ENCODE data around the gene KRTAP3-2.

The KRTAP3-2 gene

GRCh38 chr17:41010441-41010840 is 10.7 kb upstream of the KRTAP3-2 start:
- DNase-seq (ENCODE audit: low read depth, low spot score): no peak

GRCh38 chr17:41009936-41010335 is 10.2 kb upstream of the KRTAP3-2 start:
- DNase-seq (ENCODE audit: low read depth, low spot score): no peak

GRCh38 chr17:41009301-41009760 is 9.6 kb upstream of the KRTAP3-2 start:
- no peak for DNase-seq (ENCODE audit: low read depth, low spot score)

GRCh38 chr17:41008811-41009210 is 9.1 kb upstream of the KRTAP3-2 start, which contains the start of gene KRTAP3-1:
KRTAP3-1 (minus strand) TSS chr17:41009128; CDS start chr17:41009074, 54 bp downstream.
- no peak for DNase-seq (ENCODE audit: low read depth, low spot score)

GRCh38 chr17:41004397-41004796 is 4.7 kb upstream of the KRTAP3-2 start:
- DNase-seq (ENCODE audit: low read depth, low spot score): no peak

GRCh38 chr17:41003926-41004325 is 4.2 kb upstream of the KRTAP3-2 start:
- DNase-seq (ENCODE audit: low read depth, low spot score): no peak

- DNase-seq (ENCODE audit: low read depth, low spot score): no peak
Measured at GRCh38 chr17:41002814-41003213, 3.1 kb upstream of the KRTAP3-2 start.

GRCh38 chr17:41001795-41002194 is 2.1 kb upstream of the KRTAP3-2 start:
- DNase-seq (ENCODE audit: low read depth, low spot score): no peak

GRCh38 chr17:40997361-40997760 is 2.3 kb downstream of the KRTAP3-2 start:
- DNase-seq (ENCODE audit: low read depth, low spot score): no peak

GRCh38 chr17:40996829-40997228 is 2.9 kb downstream of the KRTAP3-2 start:
- DNase-seq (ENCODE audit: low read depth, low spot score): no peak

GRCh38 chr17:40995116-40995515 is 4.6 kb downstream of the KRTAP3-2 start:
- DNase-seq (ENCODE audit: low read depth, low spot score): no peak

GRCh38 chr17:40993839-40994238 is 5.9 kb downstream of the KRTAP3-2 start, which contains the start of gene KRTAP3-3:
KRTAP3-3 (minus strand) TSS chr17:40994164; CDS start chr17:40994097, 67 bp downstream.
- no peak for DNase-seq (ENCODE audit: low read depth, low spot score)

GRCh38 chr17:40993084-40993483 is 6.6 kb downstream of the KRTAP3-2 start:
- no peak for DNase-seq (ENCODE audit: low read depth, low spot score)

GRCh38 chr17:40992666-40993065 is 7.0 kb downstream of the KRTAP3-2 start:
- no peak for DNase-seq (ENCODE audit: low read depth, low spot score)

- no peak for DNase-seq (ENCODE audit: low read depth, low spot score)
Measured at GRCh38 chr17:40986920-40987319, 12.8 kb downstream of the KRTAP3-2 start.

GRCh38 chr17:40984226-40984625 is 15.5 kb downstream of the KRTAP3-2 start, which contains the start of gene KRT40:
KRT40 (minus strand) TSS chr17:40984326; CDS start chr17:40984273, 53 bp downstream.
- no peak for DNase-seq (ENCODE audit: low read depth, low spot score)

GRCh38 chr17:40981115-40981514 is 18.6 kb downstream of the KRTAP3-2 start:
- DNase-seq (ENCODE audit: low read depth, low spot score): no peak

- peak; percentile 20 for DNase-seq (ENCODE audit: low read depth, low spot score)
Measured at GRCh38 chr17:40980596-40980995, 19.1 kb downstream of the KRTAP3-2 start.

GRCh38 chr17:40980117-40980516 is 19.6 kb downstream of the KRTAP3-2 start:
- no peak for DNase-seq (ENCODE audit: low read depth, low spot score)

- DNase-seq (ENCODE audit: low read depth, low spot score): no peak
Measured at GRCh38 chr17:40978575-40979151, 21.0 kb downstream of the KRTAP3-2 start.

- no peak for DNase-seq (ENCODE audit: low read depth, low spot score)
Measured at GRCh38 chr17:40975516-40975915, 24.2 kb downstream of the KRTAP3-2 start.

GRCh38 chr17:40974366-40974765 is 25.3 kb downstream of the KRTAP3-2 start:
- DNase-seq (ENCODE audit: low read depth, low spot score): no peak

GRCh38 chr17:40967582-40967981 is 32.1 kb downstream of the KRTAP3-2 start:
- no peak for DNase-seq (ENCODE audit: low read depth, low spot score)

- no peak for DNase-seq (ENCODE audit: low read depth, low spot score)
Measured at GRCh38 chr17:40966848-40967247, 32.9 kb downstream of the KRTAP3-2 start, which contains the start of gene KRT39. KRT39 (minus strand) TSS chr17:40966948; CDS start chr17:40966856, 92 bp downstream.
